B cell (primary cell): ENCODE results near the gene PHACTR2. TPM values are rescaled to one million over a fixed set of nuclear protein-coding genes. Genes with fewer than 3 reads are reported as not detected.

ENCODE experiments used
- ATAC-seq: fragments of 200-7000 bp; cut with Tn5 transposase; one replicate; pipeline ENCODE4 v1.10.0; 2021; ENCODE audit warnings: low read depth, mild to moderate bottlenecking, moderate number of reproducible peaks, moderate library complexity
- CTCF ChIA-PET: fragments of 350-600 bp; sonication (Branson Sonifier 250); formaldehyde crosslinking; loops from one replicate; lab custom pipeline; 2021; ENCODE audit warnings: antibody characterized with exemption, inconsistent platforms; lab: Charles Lee
- POLR2A ChIA-PET: fragments of 350-600 bp; sonication (Branson Sonifier 250); formaldehyde crosslinking; loops from one replicate; lab custom pipeline; 2021; ENCODE audit warnings: antibody characterized with exemption; lab: Charles Lee
- DNase-seq: peaks from one replicate; pipeline ENCODE4 v3.0.0; 2013
- H2AFZ ChIP-seq: 2 replicates; pipeline ENCODE4 v1.6.1; 2012; ENCODE audit warnings: mild to moderate bottlenecking, low read depth, low read length; ENCODE audit not compliant: insufficient read depth, poor library complexity, severe bottlenecking
- H3K27ac ChIP-seq, 2 donors: 1 replicate in 1 of 2; 2 replicates in 1 of 2; pipeline ENCODE4 v1.5.1; 2012 to 2013; ENCODE audit warnings: low read length in 2 of 2, mild to moderate bottlenecking in 2 of 2, moderate library complexity in 1 of 2
- H3K27me3 ChIP-seq, 4 experiments: fragments of 200-600 bp in 1 of 4; sonication (generic) in 1 of 4; replicated peaks in 1 of 4; 1 replicate in 2 of 4; 2 replicates in 2 of 4; pipeline versions ENCODE4 v1.6.1 to v1.7.0; 2013 to 2016; ENCODE audit warnings: low read length in 3 of 4, mild to moderate bottlenecking in 2 of 4, mixed read lengths in 1 of 4, moderate library complexity in 1 of 4; ENCODE audit not compliant: insufficient read depth in 4 of 4, control insufficient read depth in 3 of 4; ENCODE audit errors: control extremely low read depth in 1 of 4
- H3K36me3 ChIP-seq, 2 experiments: replicated peaks in 1 of 2; 1 replicate in 1 of 2; 2 replicates in 1 of 2; pipeline versions ENCODE4 v1.6.1 to v1.7.1; 2013; ENCODE audit warnings: low read length in 1 of 2; ENCODE audit not compliant: insufficient read depth in 2 of 2, control insufficient read depth in 1 of 2; ENCODE audit errors: control extremely low read depth in 1 of 2, extremely low read depth in 1 of 2
- H3K4me1 ChIP-seq, 2 donors: fragments of 200-600 bp in 1 of 2; sonication (generic) in 1 of 2; 1 replicate in 1 of 2; 2 replicates in 1 of 2; pipeline versions ENCODE4 v1.5.1 to v1.6.1; 2013 to 2017; ENCODE audit warnings: low read length in 2 of 2; ENCODE audit not compliant: control insufficient read depth in 2 of 2, insufficient read depth in 2 of 2
- H3K4me2 ChIP-seq: replicated peaks from 2 replicates; pipeline ENCODE3; 2012; ENCODE audit warnings: mild to moderate bottlenecking, low read depth, low read length; ENCODE audit not compliant: poor library complexity, severe bottlenecking
- H3K4me3 ChIP-seq, 5 experiments: fragments of 200-600 bp in 1 of 5; sonication (generic) in 1 of 5; 1 replicate in 3 of 5; 2 replicates in 2 of 5; pipeline versions ENCODE4 v1.5.1 to v1.7.0; 2011 to 2016; ENCODE audit warnings: low read length in 4 of 5, mild to moderate bottlenecking in 4 of 5, low read depth in 2 of 5, control low read depth in 1 of 5, moderate library complexity in 1 of 5; ENCODE audit not compliant: insufficient read depth in 1 of 5; ENCODE audit errors: control extremely low read depth in 1 of 5, extremely low read depth in 1 of 5
- H3K79me2 ChIP-seq: fragments of 200-600 bp; sonication (generic); one replicate; pipeline ENCODE4 v1.6.0; 2016; ENCODE audit warnings: low read length; ENCODE audit not compliant: control insufficient read depth, insufficient read depth
- H3K9ac ChIP-seq: fragments of 200-600 bp; sonication (generic); 2 replicates; pipeline ENCODE4 v1.6.1; 2017; ENCODE audit warnings: mild to moderate bottlenecking, low read length, moderate library complexity
- H3K9me3 ChIP-seq, 3 donors: one replicate each; pipeline versions ENCODE4 v1.6.1 to v1.7.1; 2013; ENCODE audit warnings: low read length in 2 of 3; ENCODE audit not compliant: control insufficient read depth in 2 of 3, insufficient read depth in 1 of 3; ENCODE audit errors: control extremely low read depth in 1 of 3
- H4K20me1 ChIP-seq: 2 replicates; pipeline ENCODE4 v1.6.0; 2012; ENCODE audit warnings: mild to moderate bottlenecking, low read length; ENCODE audit not compliant: insufficient read depth, control insufficient read depth, poor library complexity, severe bottlenecking
- H3K27ac Mint-ChIP-seq: one replicate; pipeline ENCODE4 v1.8.0; 2021; ENCODE audit warnings: mixed read lengths
- H3K27me3 Mint-ChIP-seq: one replicate; pipeline ENCODE4 v1.8.0; 2021; ENCODE audit warnings: mixed read lengths
- H3K4me1 Mint-ChIP-seq: one replicate; pipeline ENCODE4 v1.8.0; 2021; ENCODE audit warnings: mixed read lengths
- H3K4me3 Mint-ChIP-seq: one replicate; pipeline ENCODE4 v1.8.0; 2021; ENCODE audit warnings: mixed read lengths
- H3K9me3 Mint-ChIP-seq: one replicate; pipeline ENCODE4 v1.8.0; 2022; ENCODE audit warnings: mixed read lengths; ENCODE audit not compliant: insufficient read depth
- EZH2 ChIP-seq: IDR thresholded peaks from 2 replicates; pipeline ENCODE4 v1.6.1; 2012; ENCODE audit warnings: borderline replicate concordance, low read depth, mild to moderate bottlenecking, moderate library complexity, low read length; ENCODE audit not compliant: insufficient read depth, poor library complexity, severe bottlenecking
- WGBS: methylation state at CpG from one replicate; pipeline ENCODE4 v1.1.5; 2013; ENCODE audit warnings: missing lambda C conversion rate; ENCODE audit not compliant: insufficient coverage; 5-methylcytosine and 5-hydroxymethylcytosine counted together
- intact Hi-C: fragments of 100-400 bp; cut with micrococcal nuclease; formaldehyde crosslinking; loops from one replicate; pipeline ENCODE4 v1.10.0; 2022
- polyA plus RNA-seq: library from polyadenylated mRNA; depleted of rRNA; stranded (reverse); fragments of >200 nt; gene quantifications from 2 replicates; pipeline ENCODE4 v1.2.3, GENCODE V29; 2012
- total RNA-seq, 2 donors: library from RNA; stranded (reverse); fragments of 120-200 nt in 1 of 2; gene quantifications; 1 replicate in 1 of 2; 2 replicates in 1 of 2; pipeline versions ENCODE4 v1.2.3 to v1.2.4, GENCODE V29; 2013 to 2022
- TF ChIP-seq, protein P1 (sequence below): fragments of 200-600 bp; IDR thresholded peaks from one replicate; pipeline ENCODE4 v1.8.0; 2022; ENCODE audit warnings: antibody characterized with exemption, mild to moderate bottlenecking

The PHACTR2 gene
- total and polyA plus RNA-seq, 2 donors (not counting 1 experiment from before 2014, with no cell fraction given) = 1.1 to 10.6 TPM

GRCh38 chr6:143739341-143739851 lies 61.6 kb downstream of the PHACTR2 start:
- H3K9ac ChIP-seq = no peak overlapping the region
- TF ChIP-seq EZH2 = no peak
- TF ChIP-seq, protein P1, sequence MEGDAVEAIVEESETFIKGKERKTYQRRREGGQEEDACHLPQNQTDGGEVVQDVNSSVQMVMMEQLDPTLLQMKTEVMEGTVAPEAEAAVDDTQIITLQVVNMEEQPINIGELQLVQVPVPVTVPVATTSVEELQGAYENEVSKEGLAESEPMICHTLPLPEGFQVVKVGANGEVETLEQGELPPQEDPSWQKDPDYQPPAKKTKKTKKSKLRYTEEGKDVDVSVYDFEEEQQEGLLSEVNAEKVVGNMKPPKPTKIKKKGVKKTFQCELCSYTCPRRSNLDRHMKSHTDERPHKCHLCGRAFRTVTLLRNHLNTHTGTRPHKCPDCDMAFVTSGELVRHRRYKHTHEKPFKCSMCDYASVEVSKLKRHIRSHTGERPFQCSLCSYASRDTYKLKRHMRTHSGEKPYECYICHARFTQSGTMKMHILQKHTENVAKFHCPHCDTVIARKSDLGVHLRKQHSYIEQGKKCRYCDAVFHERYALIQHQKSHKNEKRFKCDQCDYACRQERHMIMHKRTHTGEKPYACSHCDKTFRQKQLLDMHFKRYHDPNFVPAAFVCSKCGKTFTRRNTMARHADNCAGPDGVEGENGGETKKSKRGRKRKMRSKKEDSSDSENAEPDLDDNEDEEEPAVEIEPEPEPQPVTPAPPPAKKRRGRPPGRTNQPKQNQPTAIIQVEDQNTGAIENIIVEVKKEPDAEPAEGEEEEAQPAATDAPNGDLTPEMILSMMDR = no peak
- DNase-seq (no peak), ATAC-seq (no peak)
- ChIA-PET POLR2A (no interaction called here), CTCF (no interaction called here)
- Mint-ChIP-seq H3K9me3 (peaks cover 3% of the 10 kb centered on the region), H3K4me3 (no peak overlapping the region), H3K27ac (no peak overlapping the region), H3K27me3 (no peaks in the 10 kb centered on the region), H3K4me1 (no peaks in the 10 kb centered on the region)
- no peaks in the 10 kb centered on the region for H3K79me2 ChIP-seq
- H3K27ac ChIP-seq = no peak overlapping the region
- WGBS = 97% methylated on average over 8 of the region's 13 CpGs
- H3K4me1 ChIP-seq = no peaks in the 10 kb centered on the region
- H4K20me1 ChIP-seq = no peaks in the 10 kb centered on the region
- no peak overlapping the region for H2AFZ ChIP-seq
- no peaks in the 10 kb centered on the region for H3K9me3 ChIP-seq
- H3K4me2 ChIP-seq = no peak overlapping the region
- no peaks in the 10 kb centered on the region for H3K36me3 ChIP-seq
- intact Hi-C loops = no loop called here
- H3K27me3 ChIP-seq = no peaks in the 10 kb centered on the region
- H3K4me3 ChIP-seq = no peak overlapping the region

DNA sequence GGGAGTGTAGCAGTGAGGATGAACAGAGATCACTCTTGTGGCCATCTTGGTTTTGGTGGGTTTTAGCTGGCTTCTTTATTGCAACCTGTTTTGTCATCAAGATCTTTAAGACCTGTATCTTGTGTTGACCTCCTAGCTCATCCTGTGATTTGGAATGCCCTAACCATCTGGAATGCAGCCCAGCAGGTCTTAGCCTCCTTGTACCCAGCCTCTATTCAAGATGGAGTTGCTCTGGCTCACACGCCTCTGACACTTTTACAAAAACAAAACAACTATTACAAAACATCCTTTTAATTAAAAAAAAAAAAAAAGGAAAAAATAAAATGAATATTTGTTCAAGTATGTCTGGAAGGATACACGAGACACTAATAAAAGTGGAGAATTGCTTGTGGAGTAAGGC lies 62.4 kb downstream of the PHACTR2 start:
- no peaks in the 10 kb centered on the region for H3K9me3 ChIP-seq
- ChIA-PET POLR2A (no interaction called here), CTCF (no interaction called here)
- no peaks in the 10 kb centered on the region for H3K27me3 ChIP-seq
- no peak overlapping the region for H3K27ac Mint-ChIP-seq
- intact Hi-C loops = no loop called here
- no peaks in the 10 kb centered on the region for H3K4me1 ChIP-seq
- no peak overlapping the region for H3K4me3 Mint-ChIP-seq
- H3K4me1 Mint-ChIP-seq = no peaks in the 10 kb centered on the region
- H3K36me3 ChIP-seq = no peaks in the 10 kb centered on the region
- H4K20me1 ChIP-seq = no peaks in the 10 kb centered on the region
- no peak overlapping the region for H2AFZ ChIP-seq
- no peak overlapping the region for H3K4me2 ChIP-seq
- H3K27ac ChIP-seq = no peak overlapping the region
- H3K9ac ChIP-seq = no peak overlapping the region
- TF ChIP-seq, protein P1 = no peak
- no peak for TF ChIP-seq EZH2
- peaks cover 3% of the 10 kb centered on the region for H3K9me3 Mint-ChIP-seq
- H3K4me3 ChIP-seq = no peak overlapping the region
- no peak for ATAC-seq
- no CpG with 5 or more reads among the region's 2 CpGs for WGBS
- H3K27me3 Mint-ChIP-seq = no peaks in the 10 kb centered on the region
- no peaks in the 10 kb centered on the region for H3K79me2 ChIP-seq
- no peak for DNase-seq
